Endothelial cell of umbilical vein (primary cell): ENCODE data around the gene CISD3.

Source experiments
- EZH2 ChIP-seq: IDR thresholded peaks from 2 replicates; pipeline ENCODE4 v1.6.1; 2012; ENCODE audit warnings: borderline replicate concordance, low read depth, mild to moderate bottlenecking, moderate library complexity, low read length, inconsistent platforms; ENCODE audit not compliant: severe bottlenecking
- FOS ChIP-seq: IDR thresholded peaks from 2 replicates; pipeline ENCODE4 v1.6.1; 2011; ENCODE audit warnings: mild to moderate bottlenecking, low read length, moderate library complexity, borderline replicate concordance; ENCODE audit not compliant: insufficient read depth
- JUN ChIP-seq: IDR thresholded peaks from 2 replicates; pipeline ENCODE4 v1.6.1; 2011; ENCODE audit warnings: borderline replicate concordance, low read depth; ENCODE audit not compliant: insufficient read length, insufficient read depth
- MAX ChIP-seq: IDR thresholded peaks from 2 replicates; pipeline ENCODE4 v1.6.1; 2011; ENCODE audit not compliant: insufficient read depth, insufficient read length
- MYC ChIP-seq: IDR thresholded peaks from one replicate; pipeline ENCODE4 v1.6.1; 2011; ENCODE audit warnings: mild to moderate bottlenecking, low read depth, low read length
- POLR2A ChIP-seq: IDR thresholded peaks from 2 replicates; pipeline ENCODE4 v1.6.1; 2012; ENCODE audit warnings: low read depth, mild to moderate bottlenecking, control low read depth, low read length
- POLR2AphosphoS5 ChIP-seq: IDR thresholded peaks from 2 replicates; pipeline ENCODE4 v1.6.1; 2012; ENCODE audit warnings: low read depth, mild to moderate bottlenecking, control low read depth, low read length, moderate library complexity; ENCODE audit not compliant: insufficient read depth
- TF ChIP-seq, protein P1 (sequence below), 2 donors: IDR thresholded peaks; 1 replicate in 1 of 2; 2 replicates in 1 of 2; pipeline ENCODE4 v1.5.1; 2011; ENCODE audit warnings: low read length in 2 of 2, mild to moderate bottlenecking in 2 of 2, moderate library complexity in 2 of 2, control low read depth in 1 of 2, inconsistent platforms in 1 of 2, low read depth in 1 of 2; ENCODE audit not compliant: insufficient read depth in 1 of 2; ENCODE audit errors: extremely low read depth in 1 of 2

GRCh38 chr17:38752308-38753070 lies 22.3 kb downstream of the CISD3 start, which contains the start of gene PSMB3:
- TF ChIP-seq POLR2A (peak; percentile 3), EZH2 (no peak), POLR2AphosphoS5 (peak; percentile 41), MYC (peak; percentile 97), JUN (no peak), MAX (peak; percentile 90), FOS (no peak)
- TF ChIP-seq, protein P1, sequence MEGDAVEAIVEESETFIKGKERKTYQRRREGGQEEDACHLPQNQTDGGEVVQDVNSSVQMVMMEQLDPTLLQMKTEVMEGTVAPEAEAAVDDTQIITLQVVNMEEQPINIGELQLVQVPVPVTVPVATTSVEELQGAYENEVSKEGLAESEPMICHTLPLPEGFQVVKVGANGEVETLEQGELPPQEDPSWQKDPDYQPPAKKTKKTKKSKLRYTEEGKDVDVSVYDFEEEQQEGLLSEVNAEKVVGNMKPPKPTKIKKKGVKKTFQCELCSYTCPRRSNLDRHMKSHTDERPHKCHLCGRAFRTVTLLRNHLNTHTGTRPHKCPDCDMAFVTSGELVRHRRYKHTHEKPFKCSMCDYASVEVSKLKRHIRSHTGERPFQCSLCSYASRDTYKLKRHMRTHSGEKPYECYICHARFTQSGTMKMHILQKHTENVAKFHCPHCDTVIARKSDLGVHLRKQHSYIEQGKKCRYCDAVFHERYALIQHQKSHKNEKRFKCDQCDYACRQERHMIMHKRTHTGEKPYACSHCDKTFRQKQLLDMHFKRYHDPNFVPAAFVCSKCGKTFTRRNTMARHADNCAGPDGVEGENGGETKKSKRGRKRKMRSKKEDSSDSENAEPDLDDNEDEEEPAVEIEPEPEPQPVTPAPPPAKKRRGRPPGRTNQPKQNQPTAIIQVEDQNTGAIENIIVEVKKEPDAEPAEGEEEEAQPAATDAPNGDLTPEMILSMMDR (IDR thresholded peaks at IDR 0.05; ENCODE audit: extremely low read depth in 1 of 2, insufficient read depth in 1 of 2, low read depth in 1 of 2, low read length in 2 of 2) = no peak
